ENCODE results near the gene PCBP4. TPM values are rescaled to one million over a fixed set of nuclear protein-coding genes. Genes with fewer than 3 reads are reported as not detected.

PCBP4 gene
- 15.0 and 19.2 TPM in 2 replicates for total RNA-seq

GRCh38 chr3:51967384-51968169 is at the start of gene PCBP4:
PCBP4 (minus strand) TSS chr3:51967454; CDS start chr3:51961240, 6,214 bp downstream.
- peak; percentile 39 to 70 for DNase-seq (ENCODE audit: low read depth in 2 of 2)

DNA sequence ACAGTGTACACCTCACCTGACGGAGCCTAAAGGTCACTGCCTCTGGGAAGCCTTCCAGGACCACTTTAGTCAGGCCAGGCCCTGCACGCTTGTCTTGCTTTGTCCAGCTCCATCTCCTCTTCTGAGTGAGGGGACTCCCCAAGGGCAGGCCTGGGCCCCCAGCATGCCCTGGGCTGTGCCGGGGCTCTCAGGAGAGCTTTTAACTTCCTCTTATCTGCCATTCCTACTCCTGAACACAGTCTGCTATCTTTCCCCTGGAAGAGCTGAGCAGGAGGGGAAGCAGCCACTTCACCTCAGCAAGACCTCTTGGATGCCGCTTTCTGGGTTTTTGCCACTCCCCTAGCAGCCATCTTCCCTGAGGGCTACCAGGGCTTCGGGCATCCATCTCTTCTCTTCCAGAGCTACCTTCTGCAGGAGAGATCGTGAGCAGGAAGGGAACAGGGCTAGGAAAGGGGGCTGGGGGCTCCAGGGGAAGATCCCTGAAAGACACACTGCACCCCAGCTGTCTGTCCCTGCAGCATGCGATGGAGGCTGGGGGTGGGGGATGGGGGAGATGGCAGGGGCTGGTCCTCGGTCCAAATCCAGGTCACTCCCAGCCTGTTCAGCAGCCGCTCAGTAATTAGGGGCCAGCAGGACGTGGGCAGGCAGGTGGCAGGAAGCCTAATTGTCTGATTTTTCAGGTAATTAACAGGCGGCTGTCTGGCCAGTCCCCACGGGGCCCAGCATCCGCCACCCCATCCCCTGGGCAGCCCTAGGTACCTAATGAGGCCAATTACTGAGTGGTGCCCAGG is 48.4 kb upstream of the PCBP4 start:
- no peak for DNase-seq (ENCODE audit: low read depth in 2 of 2)

GRCh38 chr3:52014613-52015012 is 47.4 kb upstream of the PCBP4 start:
- peak; percentile 24 to 33 for DNase-seq (ENCODE audit: low read depth in 2 of 2)

- no peak for DNase-seq (ENCODE audit: low read depth in 2 of 2)
These were observed 46.7 kb upstream of the PCBP4 start for GRCh38 chr3:52013802-52014598.

GRCh38 chr3:52012699-52013098 is 45.4 kb upstream of the PCBP4 start:
- DNase-seq (ENCODE audit: low read depth in 2 of 2) = peak in 1 of 2 donors; percentile 42

DNA sequence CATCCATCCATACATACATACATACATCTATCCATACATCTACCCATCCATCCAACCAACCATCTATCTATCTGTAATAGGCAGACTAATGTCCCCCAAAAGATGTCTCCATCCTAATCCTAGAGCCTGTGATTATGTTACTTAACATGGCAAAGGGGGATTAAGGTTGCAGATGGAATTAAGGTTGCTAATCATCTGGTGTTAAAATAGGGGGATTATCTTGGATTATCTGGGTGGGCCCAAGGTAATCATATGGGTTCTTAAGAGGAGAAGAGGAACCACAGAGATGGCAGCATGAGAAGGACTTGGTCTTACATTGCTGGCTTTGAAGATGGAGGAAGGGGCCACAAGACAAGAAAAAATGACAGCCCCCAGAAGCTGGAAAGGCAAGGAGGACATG is 43.2 kb upstream of the PCBP4 start:
- DNase-seq (ENCODE audit: low read depth in 2 of 2) = no peak

- DNase-seq (ENCODE audit: low read depth in 2 of 2) = no peak
These were observed 40.0 kb upstream of the PCBP4 start for GRCh38 chr3:52007291-52007690.

DNA sequence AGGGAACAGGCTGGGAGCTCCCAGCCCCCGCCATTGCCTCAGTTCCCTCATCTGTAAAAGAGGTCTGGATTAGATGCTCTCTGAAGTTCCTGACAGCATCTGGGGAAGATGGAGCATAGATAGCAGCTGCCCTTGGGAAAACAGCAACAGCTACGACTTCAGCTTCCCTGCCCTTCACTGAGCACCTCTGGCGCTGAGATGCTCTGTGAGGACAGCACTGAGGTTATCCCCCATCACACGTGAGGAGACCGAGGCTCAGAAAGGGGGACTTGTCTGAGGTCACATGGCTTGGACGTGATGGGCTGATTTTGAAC is 39.5 kb upstream of the PCBP4 start:
- no peak for DNase-seq (ENCODE audit: low read depth in 2 of 2)

DNA sequence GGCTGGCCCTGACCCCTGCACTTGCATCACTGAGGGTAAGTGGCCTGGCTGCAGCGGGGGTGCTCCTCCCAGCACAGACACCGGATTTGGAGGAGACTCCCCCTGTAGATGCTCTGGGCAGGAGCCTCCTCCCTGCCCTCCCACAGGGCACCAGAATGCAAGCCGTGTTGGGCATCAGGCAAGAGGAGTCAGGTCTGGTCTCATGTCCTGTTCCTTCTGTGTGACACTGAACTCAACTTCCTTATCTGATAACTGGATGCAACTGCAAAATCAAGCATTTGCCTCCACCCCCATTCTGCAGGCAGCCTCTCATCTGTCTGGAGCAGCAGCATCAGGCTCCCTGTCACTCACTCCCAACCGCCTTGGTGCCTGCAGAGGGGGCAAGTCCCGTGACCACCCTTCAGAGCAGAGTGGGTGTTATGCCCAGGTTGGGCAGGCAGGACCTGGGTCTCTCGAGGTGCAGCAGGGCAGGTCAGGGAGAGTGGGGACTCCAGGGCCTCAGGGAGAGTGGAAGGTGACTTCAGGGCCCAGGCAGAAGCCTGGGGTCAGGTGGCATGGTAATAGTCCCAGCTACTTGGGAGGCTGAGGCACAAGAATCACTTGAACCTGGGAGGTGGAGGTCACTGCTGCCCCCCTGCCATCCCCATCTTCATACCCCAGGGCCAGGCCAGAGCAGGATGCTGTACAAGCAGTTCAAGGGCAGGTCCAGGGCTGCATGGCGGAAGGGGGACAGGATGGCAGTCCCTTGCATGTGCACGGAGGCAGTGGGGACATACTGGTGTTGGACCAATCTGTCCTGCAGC is 39.0 kb upstream of the PCBP4 start:
- no peak for DNase-seq (ENCODE audit: low read depth in 2 of 2)

DNA sequence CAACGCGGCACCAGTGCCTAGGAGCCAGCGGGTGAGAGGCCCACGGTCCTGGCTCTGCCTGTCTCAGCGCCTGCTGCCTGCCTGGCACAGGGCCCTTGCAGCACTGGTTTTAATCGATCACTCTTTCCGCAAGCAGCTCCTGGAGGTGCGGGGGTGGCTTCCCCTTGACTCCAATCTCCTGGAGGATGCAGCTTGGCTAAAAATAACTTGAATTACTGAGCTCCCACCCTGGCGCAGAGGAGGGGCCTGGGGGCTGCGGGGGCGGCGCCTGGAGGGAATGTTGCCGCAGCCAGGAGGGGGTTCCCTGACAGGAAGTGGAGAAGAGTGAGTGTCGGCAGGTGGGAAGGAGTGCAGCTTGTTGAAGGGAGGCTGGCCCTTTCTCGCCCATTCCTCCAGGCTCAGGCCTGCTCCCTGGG is 38.3 kb upstream of the PCBP4 start:
- peak in 1 of 2 donors; percentile 45 for DNase-seq (ENCODE audit: low read depth in 2 of 2)

GRCh38 chr3:52004906-52005395 is 37.7 kb upstream of the PCBP4 start:
- DNase-seq (ENCODE audit: low read depth in 2 of 2) = no peak

DNA sequence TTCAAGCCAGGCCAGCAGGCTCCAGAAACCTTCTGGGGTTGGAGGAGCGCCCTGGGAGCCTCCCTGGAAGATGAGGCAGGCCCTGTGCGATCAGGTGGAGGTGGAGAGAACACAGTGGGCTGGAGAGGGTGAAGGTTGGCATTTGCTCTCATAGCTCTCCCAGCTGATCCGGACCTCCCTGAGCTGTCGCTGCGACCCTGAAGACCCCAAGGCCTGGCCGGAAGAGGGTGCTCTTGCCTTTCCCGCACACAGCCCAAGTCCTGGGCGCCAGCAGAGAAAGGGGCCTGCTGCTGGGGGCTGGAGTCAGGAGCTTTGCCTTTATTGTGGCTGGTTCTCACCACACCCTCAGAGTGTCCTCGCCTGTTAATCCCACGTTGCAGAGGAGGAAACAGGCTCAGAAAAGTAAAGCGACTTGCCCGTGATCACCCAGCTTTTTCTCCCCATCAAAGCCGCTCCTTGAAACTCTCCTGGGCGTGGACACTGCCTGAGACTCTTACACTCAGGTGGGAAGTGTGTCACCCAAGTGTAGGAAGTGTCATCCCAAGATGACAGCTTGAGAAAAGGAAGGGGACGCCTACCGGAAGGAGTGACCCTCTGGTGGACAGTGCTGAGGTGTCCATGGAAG is 37.0 kb upstream of the PCBP4 start:
- DNase-seq (ENCODE audit: low read depth in 2 of 2) = peak in 1 of 2 donors; percentile 57

DNA sequence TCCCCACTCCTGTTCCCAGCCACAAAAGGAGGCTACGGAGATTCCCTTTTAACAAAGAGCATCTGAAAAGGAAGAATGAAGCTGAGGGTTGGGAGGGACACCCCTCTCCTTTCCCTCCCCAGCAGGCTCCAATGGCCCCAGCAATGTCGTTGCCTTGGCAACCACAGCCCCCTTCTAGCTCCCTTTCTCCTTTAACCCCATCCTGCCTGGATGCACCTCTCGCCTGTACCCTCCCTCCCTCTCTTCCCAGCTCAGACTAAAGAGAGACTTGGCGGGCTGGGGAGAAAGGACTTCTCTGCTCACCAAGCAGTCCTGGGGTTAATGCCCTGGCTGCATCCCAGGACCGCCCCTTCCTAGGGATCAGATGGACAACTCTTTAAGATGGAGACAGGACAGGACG is 35.5 kb upstream of the PCBP4 start:
- no peak for DNase-seq (ENCODE audit: low read depth in 2 of 2)

DNA sequence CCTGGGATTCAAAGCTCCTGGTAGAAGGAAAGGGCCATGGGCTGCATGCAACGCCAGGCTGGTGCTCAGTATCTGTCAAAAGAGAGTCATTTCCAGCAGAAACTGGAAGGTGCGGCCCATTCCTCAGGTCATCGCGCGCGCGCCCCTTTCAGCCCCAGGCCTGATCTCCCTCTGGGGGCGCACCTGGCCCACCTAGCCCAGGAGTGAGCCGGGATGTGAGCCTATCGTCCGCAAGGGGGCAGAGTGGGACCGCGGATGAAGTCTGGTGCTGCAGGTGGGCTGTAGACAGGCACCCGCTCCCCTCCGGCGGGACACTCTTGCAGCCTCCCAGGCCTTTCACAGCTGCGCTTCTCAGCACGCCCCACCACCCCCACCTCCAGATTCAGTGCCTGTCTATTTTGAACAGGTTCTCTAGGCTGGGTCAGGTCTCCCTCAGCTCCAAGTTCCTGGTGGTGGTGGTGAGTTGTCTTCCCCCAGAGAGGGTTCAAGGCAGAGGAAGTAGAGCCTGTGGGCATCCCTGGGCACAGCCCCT is 34.3 kb upstream of the PCBP4 start:
- DNase-seq (ENCODE audit: low read depth in 2 of 2) = peak; percentile 65 to 84

DNA sequence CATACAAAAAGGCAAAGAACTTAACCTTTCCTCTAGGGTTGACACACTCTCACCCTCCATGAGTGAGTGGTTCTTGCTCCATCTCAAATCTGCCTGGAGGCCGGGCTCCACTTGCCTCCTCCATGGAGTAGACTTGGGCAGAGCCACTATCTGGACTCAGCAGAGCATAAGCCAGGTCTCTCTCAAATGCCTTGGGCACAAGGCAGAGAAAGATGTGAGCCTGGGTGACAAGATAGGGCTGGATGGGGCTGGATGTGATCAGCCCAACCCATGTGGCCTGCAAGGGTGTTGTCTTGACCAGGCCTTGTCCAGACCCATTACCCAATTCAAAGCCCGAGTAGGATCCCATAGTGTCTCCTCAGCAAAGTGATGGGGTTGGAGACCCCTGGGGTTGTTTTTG is 32.6 kb upstream of the PCBP4 start:
- DNase-seq (ENCODE audit: low read depth in 2 of 2) = no peak

GRCh38 chr3:51998774-51999173 is 31.5 kb upstream of the PCBP4 start:
- no peak for DNase-seq (ENCODE audit: low read depth in 2 of 2)

DNA sequence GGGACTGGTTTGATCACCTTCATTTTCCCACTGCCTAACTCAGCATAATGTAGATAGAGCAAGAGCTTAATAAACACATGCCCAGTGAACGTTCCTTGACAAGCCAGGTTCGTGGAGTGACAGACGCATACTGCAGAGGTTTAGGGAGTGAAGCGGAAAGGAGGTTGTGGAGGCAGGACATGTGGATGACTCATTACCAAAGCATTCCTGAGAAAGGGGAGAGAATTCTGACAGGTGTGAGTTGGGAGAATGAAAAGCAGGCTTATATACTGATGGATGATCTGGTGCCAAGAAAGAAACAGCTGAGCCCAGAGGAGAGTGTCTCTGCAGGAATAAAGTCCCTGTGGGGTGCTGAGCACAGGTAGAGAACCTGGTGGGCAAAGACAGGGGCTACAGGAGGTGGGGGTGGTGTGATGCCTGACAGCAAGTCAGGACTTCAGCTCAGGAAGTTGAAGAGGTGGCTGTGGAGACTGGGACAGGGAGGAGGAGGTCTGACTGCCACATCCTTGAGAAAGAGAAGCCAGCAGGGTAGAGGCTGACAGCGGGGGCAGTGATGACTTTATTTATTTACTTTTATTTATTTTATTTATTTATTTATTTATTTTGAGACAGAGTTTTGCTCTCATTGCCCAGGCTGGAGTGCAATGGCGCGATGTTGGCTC is 30.8 kb upstream of the PCBP4 start:
- DNase-seq (ENCODE audit: low read depth in 2 of 2) = no peak

- no peak for DNase-seq (ENCODE audit: low read depth in 2 of 2)
These were observed 29.9 kb upstream of the PCBP4 start for GRCh38 chr3:51997172-51997571.

GRCh38 chr3:51995346-51996163 is 28.3 kb upstream of the PCBP4 start, which contains the start of gene RPL29:
RPL29 (minus strand) TSS chr3:51995895; CDS start chr3:51995461, 434 bp downstream.
- DNase-seq (ENCODE audit: low read depth in 2 of 2) = peak; percentile 95 to 97

Measured in lung microvascular endothelial cell (primary cell).